Naive thymus-derived CD4-positive, alpha-beta T cell (primary cell): Measurements from ENCODE around the gene SPACA5. TPM values are rescaled to one million over a fixed set of nuclear protein-coding genes. Genes with fewer than 3 reads are reported as not detected.
"Not testable (repeated sequence)": the region's sequence is repeated elsewhere in the genome, so short reads cannot be mapped to it uniquely, and the experiment has no call there.

Source experiments
- ATAC-seq: fragments of 150-1000 bp; cut with Tn5 transposase; 2 replicates; pipeline ENCODE4 v1.10.0; 2021; ENCODE audit warnings: mild to moderate bottlenecking, moderate library complexity
- CTCF ChIA-PET: fragments of 350-600 bp; sonication (Branson Sonifier 250); formaldehyde crosslinking; loops from one replicate; lab custom pipeline; 2021; ENCODE audit warnings: antibody characterized with exemption; lab: Charles Lee
- POLR2A ChIA-PET: fragments of 350-600 bp; sonication (Branson Sonifier 250); formaldehyde crosslinking; loops from one replicate; lab custom pipeline; 2021; ENCODE audit warnings: antibody characterized with exemption, inconsistent platforms; lab: Charles Lee
- DNase-seq, 9 donors: peaks; one replicate each; pipeline versions ENCODE4 v3.0.0 to v3.0.0-alpha.2; 2020 to 2022; ENCODE audit warnings: mixed read lengths in 1 of 9
- H3K27ac ChIP-seq: one replicate; pipeline ENCODE4 v1.7.0; 2013; ENCODE audit warnings: mild to moderate bottlenecking, low read depth, low read length, moderate library complexity
- H3K27me3 ChIP-seq, 2 donors: one replicate each; pipeline ENCODE4 v1.7.0; 2013; ENCODE audit warnings: low read length in 2 of 2, mild to moderate bottlenecking in 2 of 2, moderate library complexity in 2 of 2; ENCODE audit not compliant: control insufficient read depth in 2 of 2, insufficient read depth in 2 of 2
- H3K36me3 ChIP-seq, 3 experiments: 1 replicate in 2 of 3; 2 replicates in 1 of 3; pipeline ENCODE4 v1.7.0; 2013; ENCODE audit warnings: low read length in 3 of 3, mild to moderate bottlenecking in 3 of 3, moderate library complexity in 1 of 3; ENCODE audit not compliant: insufficient read depth in 3 of 3, control insufficient read depth in 2 of 3
- H3K4me1 ChIP-seq, 2 donors: one replicate each; pipeline ENCODE4 v1.7.0; 2013; ENCODE audit warnings: low read length in 2 of 2, mild to moderate bottlenecking in 2 of 2, moderate library complexity in 1 of 2; ENCODE audit not compliant: control insufficient read depth in 2 of 2, insufficient read depth in 2 of 2
- H3K4me3 ChIP-seq: 2 replicates; pipeline ENCODE4 v1.7.0; 2013; ENCODE audit warnings: mild to moderate bottlenecking, low read length
- H3K9me3 ChIP-seq, 3 experiments: 1 replicate in 2 of 3; 2 replicates in 1 of 3; pipeline ENCODE4 v1.7.0; 2013; ENCODE audit warnings: low read length in 3 of 3; ENCODE audit not compliant: control insufficient read depth in 2 of 3
- H3K27ac Mint-ChIP-seq, 9 donors: one replicate each; pipeline ENCODE4 v1.8.0; 2020 to 2022; ENCODE audit warnings: mixed read lengths in 9 of 9, mild to moderate bottlenecking in 8 of 9, moderate library complexity in 5 of 9, inconsistent platforms in 2 of 9
- H3K27me3 Mint-ChIP-seq, 5 donors: one replicate each; pipeline ENCODE4 v1.8.0; 2021 to 2022; ENCODE audit warnings: mixed read lengths in 5 of 5, mild to moderate bottlenecking in 1 of 5
- H3K36me3 Mint-ChIP-seq, 5 donors: one replicate each; pipeline ENCODE4 v1.8.0; 2020 to 2022; ENCODE audit warnings: mixed read lengths in 5 of 5, mild to moderate bottlenecking in 3 of 5, inconsistent platforms in 1 of 5
- H3K4me1 Mint-ChIP-seq, 7 donors: one replicate each; pipeline ENCODE4 v1.8.0; 2020 to 2022; ENCODE audit warnings: mixed read lengths in 7 of 7, mild to moderate bottlenecking in 3 of 7, inconsistent platforms in 1 of 7
- H3K4me3 Mint-ChIP-seq, 10 donors: one replicate each; pipeline ENCODE4 v1.8.0; 2020 to 2022; ENCODE audit warnings: mild to moderate bottlenecking in 10 of 10, mixed read lengths in 10 of 10, moderate library complexity in 6 of 10, inconsistent platforms in 2 of 10
- H3K9me3 Mint-ChIP-seq, 11 donors: one replicate each; pipeline ENCODE4 v1.8.0; 2020 to 2022; ENCODE audit warnings: mixed read lengths in 11 of 11, mild to moderate bottlenecking in 4 of 11, inconsistent platforms in 1 of 11, moderate library complexity in 1 of 11
- intact Hi-C, 2 donors: fragments of 100-400 bp; cut with micrococcal nuclease; formaldehyde crosslinking; loops; one replicate each; pipeline ENCODE4 v1.15.1; 2023
- polyA plus RNA-seq, 2 donors: library from polyadenylated mRNA; unstranded; fragments of 300-500 nt; fragmentation: Illumina TruSeq; gene quantifications; one replicate each; pipeline ENCODE4 v1.2.3, GENCODE V29; 2021
- total RNA-seq, 6 experiments: library from RNA in 5 of 6; stranded (reverse) in 5 of 6; gene quantifications; 1 replicate in 5 of 6; 2 replicates in 1 of 6; pipeline ENCODE4 v1.2.3 and lab custom pipeline; 2021 to 2026

Gene SPACA5
- total RNA-seq (under 1 TPM in 1 of 5 experiments, not detected in 4; 0.59 TPM), polyA plus RNA-seq (under 1 TPM in 1 of 2 donors, not detected in 1; 0.60 TPM), total RNA-seq (lab: John Stamatoyannopoulos, UW) (not detected)

DNA sequence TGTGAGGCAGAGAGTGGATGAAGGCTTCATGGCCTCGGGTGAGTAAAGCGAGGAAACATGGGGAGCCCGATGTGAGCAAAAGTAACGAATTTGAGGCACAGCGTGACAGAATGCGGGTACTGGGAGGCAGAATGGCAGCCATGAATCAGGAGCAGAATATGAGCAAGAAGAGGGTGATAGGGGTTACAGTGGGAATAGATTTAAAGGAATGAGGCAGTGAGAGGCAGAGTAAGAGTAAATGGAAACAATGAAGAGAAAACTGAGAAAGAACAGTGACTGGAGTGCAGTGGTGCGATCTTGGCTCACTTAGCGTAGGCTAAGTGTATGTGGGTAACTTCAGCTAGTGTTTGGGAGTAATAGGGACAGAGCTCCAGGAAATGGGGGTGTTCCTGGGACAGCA lies at the start of gene SPACA5:
SPACA5 (plus strand) TSS at position 301 of the 400 bp plus-strand sequence. CDS start 815 bp downstream, outside the sequence.
- peak within 1 kb of the TSS in 1 of 9 donors; percentile 74 for H3K27ac Mint-ChIP-seq
- H3K27ac ChIP-seq, H3K9me3 ChIP-seq, intact Hi-C loops, ATAC-seq, H3K36me3 ChIP-seq, POLR2A ChIA-PET, H3K27me3 ChIP-seq, H3K4me3 ChIP-seq, DNase-seq, H3K4me1 ChIP-seq, H3K9me3 Mint-ChIP-seq, CTCF ChIA-PET, H3K27me3 Mint-ChIP-seq: not testable (repeated sequence)
- H3K4me3 Mint-ChIP-seq, result peak within 1 kb of the TSS in 1 of 10 donors; percentile 30
- peaks cover 4 to 22% (median 17%) of the 10 kb centered on the region in 7 donors for H3K4me1 Mint-ChIP-seq
- peaks cover 0 to 12% (median under 1%) of the 10 kb centered on the region in 5 donors for H3K36me3 Mint-ChIP-seq

DNA sequence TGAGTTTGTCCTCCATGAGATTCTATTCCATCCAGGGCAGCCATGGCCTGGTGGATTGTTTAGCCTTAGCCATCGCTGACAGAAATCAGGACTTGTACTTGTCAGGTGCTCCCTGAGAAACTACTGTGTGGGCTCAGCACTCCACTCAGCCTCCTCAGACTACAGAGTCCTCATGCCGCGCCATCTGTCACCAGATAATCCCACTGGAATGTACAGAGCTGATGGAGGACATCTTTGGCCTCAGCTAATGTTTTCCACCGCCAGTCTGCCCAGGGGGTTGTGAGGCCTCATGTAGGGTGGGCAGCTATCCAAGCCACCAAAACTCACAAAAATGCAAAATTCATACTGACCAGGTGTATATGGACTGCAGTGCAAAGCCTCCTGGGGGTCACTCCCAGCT lies 48.6 kb upstream of the SPACA5 start:
- H3K4me1 Mint-ChIP-seq, H3K27ac ChIP-seq, H3K36me3 Mint-ChIP-seq, ATAC-seq, H3K27me3 Mint-ChIP-seq, POLR2A ChIA-PET, H3K27ac Mint-ChIP-seq, H3K4me3 ChIP-seq, H3K4me1 ChIP-seq, H3K36me3 ChIP-seq, H3K9me3 Mint-ChIP-seq, H3K4me3 Mint-ChIP-seq, H3K9me3 ChIP-seq, DNase-seq, H3K27me3 ChIP-seq: not testable (repeated sequence)
- CTCF ChIA-PET, result interaction anchor here (0.9 kb wide), 2 partner anchors 22 to 69 kb away, joined by 3 to 4 read pairs; no protein-coding TSS in a partner anchor
- intact Hi-C loops, result loop anchor here (2.0 to 10.0 kb wide), 3 partner anchors 103 to 125 kb away; partner anchors contain the start of gene ZNF81 (in 1 of the 2)

DNA sequence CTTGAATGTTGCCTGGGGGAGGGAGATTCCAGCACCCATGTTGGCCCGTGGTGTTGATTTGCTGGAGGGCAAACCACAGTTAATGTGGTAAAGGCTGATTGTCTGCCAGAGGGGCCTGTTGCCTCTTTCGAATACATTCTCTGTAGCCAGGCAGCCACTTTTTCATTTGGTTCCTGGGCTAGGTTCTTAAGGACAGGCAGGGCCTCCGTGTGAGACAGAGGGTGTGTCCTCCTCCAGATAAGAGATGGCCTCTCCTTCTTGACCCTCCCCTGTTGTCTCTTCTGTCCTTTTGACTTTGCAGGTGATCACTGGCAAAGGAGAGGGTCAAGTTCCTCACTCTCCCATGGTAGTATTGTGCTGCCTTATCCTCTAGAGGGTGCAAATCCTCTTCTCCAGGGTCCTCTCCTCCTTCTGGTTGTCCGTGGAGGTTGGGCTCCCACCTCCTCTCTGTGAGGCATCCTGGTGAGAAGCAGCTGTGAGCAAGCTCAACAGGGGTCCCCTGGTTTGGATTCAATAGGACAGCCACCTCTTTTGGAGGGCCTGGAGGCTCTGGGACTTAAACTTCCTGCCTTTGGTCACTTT lies 47.9 kb upstream of the SPACA5 start:
- Histone ChIP-seq H3K27ac (no peak overlapping the region), H3K4me1 (no peaks in the 10 kb centered on the region), H3K36me3 (no peaks in the 10 kb centered on the region), H3K9me3 (no peaks in the 10 kb centered on the region), H3K4me3 (no peak overlapping the region), H3K27me3 (no peaks in the 10 kb centered on the region)
- intact Hi-C loops, result loop anchor here (1.0 to 10.0 kb wide), 4 partner anchors 67 to 126 kb away; partner anchors contain the start of gene ZNF81 (in 1 of the 2)
- CTCF ChIA-PET, result interaction anchor here (0.9 kb wide), 2 partner anchors 22 to 68 kb away, joined by 3 to 4 read pairs; no protein-coding TSS in a partner anchor
- Mint-ChIP-seq H3K27ac (no peak overlapping the region), H3K27me3 (no peaks in the 10 kb centered on the region), H3K36me3 (no peaks in the 10 kb centered on the region), H3K9me3 (no peaks in the 10 kb centered on the region), H3K4me1 (peaks cover 0 to 3% (median 0%) of the 10 kb centered on the region in 7 donors), H3K4me3 (no peak overlapping the region)
- DNase-seq (peak in 7 of 9 donors; percentile 17 to 53 (median 28)), ATAC-seq (peak; percentile 79)
- POLR2A ChIA-PET, result no interaction called here

DNA sequence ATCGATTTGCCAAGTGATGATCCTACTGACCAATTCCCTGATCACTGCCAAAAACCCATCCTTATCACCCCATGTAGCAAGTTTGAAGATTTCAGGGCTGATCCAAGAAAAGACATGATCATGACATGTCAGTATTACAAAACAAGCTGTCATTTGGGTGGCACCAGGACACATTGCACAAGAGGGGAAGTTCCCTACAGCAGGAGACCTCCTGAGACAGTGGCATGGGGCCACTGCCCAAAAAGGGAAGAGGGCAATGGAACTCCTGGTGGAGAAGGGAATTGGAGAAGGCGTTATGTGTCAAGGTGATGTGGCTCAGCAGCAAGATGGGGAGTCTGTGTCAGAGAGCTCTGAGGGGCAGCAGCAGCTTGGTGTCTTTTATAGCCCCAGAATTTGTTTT lies 46.4 kb upstream of the SPACA5 start:
- H3K4me3 ChIP-seq, result no peak overlapping the region
- H3K4me1 Mint-ChIP-seq, result peaks cover 0 to 3% (median 0%) of the 10 kb centered on the region in 7 donors
- no peaks in the 10 kb centered on the region for H3K4me1 ChIP-seq
- ChIA-PET POLR2A (no interaction called here), CTCF (no interaction called here)
- H3K27ac Mint-ChIP-seq, result peak overlapping the region in 1 of 9 donors; percentile 33
- H3K9me3 ChIP-seq, result no peaks in the 10 kb centered on the region
- peaks cover 0 to 6% (median 0%) of the 10 kb centered on the region in 5 donors for H3K36me3 Mint-ChIP-seq
- H3K27me3 ChIP-seq, result no peaks in the 10 kb centered on the region
- no peaks in the 10 kb centered on the region for H3K27me3 Mint-ChIP-seq
- peak; percentile 53 for ATAC-seq
- H3K27ac ChIP-seq, result no peak overlapping the region
- peaks cover 0 to 8% (median 0%) of the 10 kb centered on the region in 11 donors for H3K9me3 Mint-ChIP-seq
- no peak for DNase-seq
- no peak overlapping the region for H3K4me3 Mint-ChIP-seq
- intact Hi-C loops, result loop anchor here in 1 of 2 donors (5.0 kb wide), 1 partner anchor 37 kb away; no protein-coding TSS in a partner anchor
- H3K36me3 ChIP-seq, result no peaks in the 10 kb centered on the region

DNA sequence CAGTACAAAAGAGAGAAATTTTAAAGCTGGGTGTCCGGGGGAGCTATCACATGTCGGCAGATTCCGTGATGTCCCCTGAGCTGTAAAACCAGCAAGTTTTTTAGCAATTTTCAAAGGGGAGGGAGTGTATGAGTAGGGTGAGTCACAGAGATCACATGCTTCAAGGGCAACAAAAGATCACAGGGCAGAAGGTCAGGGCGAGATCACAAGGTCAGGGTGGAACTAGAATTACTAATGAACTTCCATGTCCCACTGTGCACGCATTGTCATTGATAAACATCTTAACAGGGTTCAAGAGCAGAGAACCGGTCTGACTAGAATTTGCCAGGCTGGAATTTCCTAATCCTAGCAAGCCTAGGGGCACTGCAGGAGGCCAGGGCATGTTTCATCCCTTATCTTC lies 45.0 kb upstream of the SPACA5 start:
- ATAC-seq, H3K4me1 Mint-ChIP-seq, H3K27ac ChIP-seq, H3K9me3 ChIP-seq, H3K9me3 Mint-ChIP-seq, H3K27me3 Mint-ChIP-seq, H3K4me3 Mint-ChIP-seq, H3K27me3 ChIP-seq, H3K27ac Mint-ChIP-seq, DNase-seq, H3K4me3 ChIP-seq, H3K36me3 Mint-ChIP-seq, H3K4me1 ChIP-seq, POLR2A ChIA-PET, H3K36me3 ChIP-seq: not testable (repeated sequence)
- intact Hi-C loops, result loop anchor here in 1 of 2 donors (5.0 kb wide), 1 partner anchor 35 kb away; no protein-coding TSS in a partner anchor
- CTCF ChIA-PET, result interaction anchor here (0.6 kb wide), 1 partner anchor 783 kb away, joined by 3 read pairs; no protein-coding TSS in a partner anchor

DNA sequence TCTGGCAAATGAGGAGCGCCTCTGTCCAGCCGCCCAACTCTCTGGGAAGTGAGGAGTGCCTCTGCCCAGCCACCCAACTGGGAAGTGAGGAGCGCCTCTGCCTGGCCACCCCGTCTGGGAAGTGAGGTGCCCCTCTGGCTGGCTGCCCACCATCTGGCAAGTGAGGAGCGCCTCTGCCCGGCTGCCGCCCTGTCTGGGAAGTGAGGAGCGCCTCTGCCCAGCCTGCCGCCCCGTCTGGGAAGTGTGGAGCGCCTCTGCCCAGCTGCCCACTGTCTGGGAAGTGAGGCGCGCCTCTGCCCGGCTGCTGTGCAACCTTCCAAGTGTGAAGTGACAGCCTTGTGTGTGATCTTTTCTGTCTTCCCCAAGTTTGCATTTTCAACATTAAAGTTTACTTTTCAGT lies 41.3 kb upstream of the SPACA5 start:
- POLR2A ChIA-PET, result not testable (repeated sequence)

More for the DNA sequence above, 41.3 kb upstream of the SPACA5 start:
- H3K27ac Mint-ChIP-seq, H3K4me1 ChIP-seq, DNase-seq, H3K4me3 ChIP-seq, ATAC-seq, H3K36me3 ChIP-seq, intact Hi-C loops, H3K27me3 Mint-ChIP-seq, H3K27ac ChIP-seq, H3K4me3 Mint-ChIP-seq, H3K9me3 ChIP-seq, CTCF ChIA-PET, H3K4me1 Mint-ChIP-seq, H3K27me3 ChIP-seq: not testable (repeated sequence)
- Mint-ChIP-seq H3K36me3 (peaks cover 0 to 11% (median 0%) of the 10 kb centered on the region in 5 donors), H3K9me3 (peaks cover 0 to 26% (median 7%) of the 10 kb centered on the region in 11 donors)
